HCT116 (cell line): ENCODE measurements around the gene SELPLG. TPM values are rescaled to one million over a fixed set of nuclear protein-coding genes. Genes with fewer than 3 reads are reported as not detected.

Experiments used
- ATAC-seq: fragments of 200-7000 bp; cut with Tn5 transposase; 2 replicates; pipeline ENCODE4 v1.9.1; 2020; ENCODE audit warnings: mild to moderate bottlenecking, moderate library complexity
- BruUV-seq: library from RNA; stranded (reverse); fragments of 400-500 nt; replicated peaks from 2 replicates; lab custom pipeline; 2021; lab: Mats Ljungman, UMichigan
- CTCF ChIA-PET: fragments of 300-600 bp; sonication (Branson Sonifier 250); formaldehyde crosslinking; loops from one replicate; lab custom pipeline; 2021; ENCODE audit warnings: antibody characterized with exemption; lab: Charles Lee
- POLR2A ChIA-PET: fragments of 300-600, 350-600 bp; sonication (Branson Sonifier 250); formaldehyde crosslinking; loops from one replicate; lab custom pipeline; 2021; ENCODE audit warnings: antibody characterized with exemption; lab: Charles Lee
- RAD21 ChIA-PET, 2 experiments: fragments of 300-600 bp; sonication (Branson Sonifier 250); formaldehyde crosslinking; loops; one replicate each; lab custom pipeline; 2023; ENCODE audit warnings: low total read pairs in 2 of 2; ENCODE audit not compliant: uncharacterized antibody in 2 of 2, unreplicated experiment in 2 of 2, low non-redundant PET in 1 of 2; lab: Charles Lee
- DNase-seq: peaks from one replicate; pipeline ENCODE4 v3.0.0-alpha.2; 2010; ENCODE audit warnings: low read depth, low spot score
- H2AFZ ChIP-seq: fragments of 200-600 bp; shearing (Covaris generic), sonication (generic); 2 replicates; pipeline ENCODE4 v1.6.1; 2017; ENCODE audit warnings: low read depth, mixed run types, mixed read lengths, antibody characterized with exemption, low read length; ENCODE audit not compliant: poor library complexity, severe bottlenecking
- H3K27ac ChIP-seq: 2 replicates; pipeline ENCODE4 v1.5.1; 2012; ENCODE audit warnings: low read depth, low read length
- H3K27me3 ChIP-seq: fragments of 200-600 bp; sonication (generic); 2 replicates; pipeline ENCODE4 v1.6.1; 2016; ENCODE audit warnings: mixed run types, low read length, mixed read lengths; ENCODE audit not compliant: insufficient read depth
- H3K36me3 ChIP-seq, 2 experiments: fragments of 200-500 bp in 1 of 2; fragments of 200-600 bp in 1 of 2; sonication (Bioruptor generic) in 1 of 2; sonication (generic) in 1 of 2; 2 replicates each; pipeline versions ENCODE4 v1.5.1 to v1.6.1; 2014 to 2016; ENCODE audit warnings: low read length in 2 of 2, inconsistent platforms in 1 of 2, mixed read lengths in 1 of 2, mixed run types in 1 of 2; ENCODE audit not compliant: insufficient read depth in 2 of 2, control insufficient read depth in 1 of 2
- H3K4me1 ChIP-seq, 2 experiments: fragments of 200-600 bp in 1 of 2; sonication (generic) in 1 of 2; 2 replicates each; pipeline versions ENCODE4 v1.5.1 to v1.6.1; 2012 to 2017; ENCODE audit warnings: low read length in 2 of 2, inconsistent platforms in 1 of 2, mild to moderate bottlenecking in 1 of 2, mixed read lengths in 1 of 2, mixed run types in 1 of 2, moderate library complexity in 1 of 2; ENCODE audit not compliant: insufficient read depth in 2 of 2, control insufficient read depth in 1 of 2
- H3K4me2 ChIP-seq: fragments of 200-600 bp; sonication (generic); 2 replicates; pipeline ENCODE4 v1.6.1; 2017; ENCODE audit warnings: mixed run types, low read length, mixed read lengths
- H3K4me3 ChIP-seq, 2 experiments: fragments of 200-600 bp in 1 of 2; sonication (generic) in 1 of 2; replicated peaks in 1 of 2; 2 replicates each; pipeline ENCODE4 v1.5.1; 2011 to 2016; ENCODE audit warnings: low read length in 2 of 2, control low read depth in 1 of 2, low read depth in 1 of 2, mild to moderate bottlenecking in 1 of 2, mixed read lengths in 1 of 2, mixed run types in 1 of 2
- H3K79me2 ChIP-seq: fragments of 200-600 bp; sonication (generic); 2 replicates; pipeline ENCODE4 v1.6.1; 2017; ENCODE audit warnings: mild to moderate bottlenecking, mixed run types, low read length, moderate library complexity, mixed read lengths; ENCODE audit not compliant: insufficient read depth
- H3K9ac ChIP-seq: fragments of 200-600 bp; sonication (generic); 2 replicates; pipeline ENCODE4 v1.6.1; 2016; ENCODE audit warnings: low read length, mixed read lengths
- H3K9me2 ChIP-seq: fragments of 200-600 bp; sonication (generic), shearing (Covaris generic); 2 replicates; pipeline ENCODE4 v1.6.1; 2017; ENCODE audit warnings: mixed run types, mild to moderate bottlenecking, moderate library complexity; ENCODE audit not compliant: insufficient read depth
- H3K9me3 ChIP-seq, 2 experiments: fragments of 200-500 bp in 1 of 2; fragments of 200-600 bp in 1 of 2; sonication (Bioruptor generic) in 1 of 2; sonication (generic) in 1 of 2; 2 replicates each; pipeline ENCODE4 v1.6.1; 2014 to 2017; ENCODE audit warnings: low read length in 2 of 2, mixed read lengths in 2 of 2, inconsistent platforms in 1 of 2, low read depth in 1 of 2, mild to moderate bottlenecking in 1 of 2, mixed run types in 1 of 2, moderate library complexity in 1 of 2; ENCODE audit not compliant: control insufficient read depth in 1 of 2, insufficient read depth in 1 of 2
- H4K20me1 ChIP-seq: fragments of 200-600 bp; sonication (generic), shearing (Covaris generic); 2 replicates; pipeline ENCODE4 v1.6.1; 2017; ENCODE audit warnings: mixed run types, mild to moderate bottlenecking, moderate library complexity; ENCODE audit not compliant: insufficient read depth
- CBX3 ChIP-seq: IDR thresholded peaks from 2 replicates; pipeline ENCODE4 v1.6.1; 2012; ENCODE audit warnings: low read depth
- CEBPB ChIP-seq: IDR thresholded peaks from 2 replicates; pipeline ENCODE4 v1.6.1; 2012; ENCODE audit warnings: low read depth
- EGR1 ChIP-seq: IDR thresholded peaks from 2 replicates; pipeline ENCODE4 v1.6.1; 2012; ENCODE audit warnings: low read depth
- ELF1 ChIP-seq: IDR thresholded peaks from 2 replicates; pipeline ENCODE4 v1.6.1; 2012; ENCODE audit warnings: low read depth, borderline replicate concordance
- EZH2 ChIP-seq: fragments of 200-600 bp; sonication (generic); IDR thresholded peaks from 2 replicates; pipeline ENCODE4 v1.6.1; 2017; ENCODE audit warnings: antibody characterized with exemption, mixed run types
- EZH2phosphoT487 ChIP-seq: fragments of 200-600 bp; IDR thresholded peaks from 2 replicates; pipeline ENCODE4 v1.6.1; 2018; ENCODE audit warnings: antibody characterized with exemption, borderline replicate concordance
- FOSL1 ChIP-seq: IDR thresholded peaks from 2 replicates; pipeline ENCODE4 v1.6.1; 2012; ENCODE audit warnings: low read depth
- JUND ChIP-seq: IDR thresholded peaks from 2 replicates; pipeline ENCODE4 v1.6.1; 2012
- POLR2AphosphoS5 ChIP-seq: IDR thresholded peaks from 2 replicates; pipeline ENCODE4 v1.6.1; 2011; ENCODE audit warnings: mild to moderate bottlenecking, low read depth, low read length, moderate library complexity
- RAD21 ChIP-seq: IDR thresholded peaks from 2 replicates; pipeline ENCODE4 v1.6.1; 2012; ENCODE audit warnings: low read depth, mild to moderate bottlenecking
- SIN3A ChIP-seq: IDR thresholded peaks from 2 replicates; pipeline ENCODE4 v1.6.1; 2012; ENCODE audit warnings: low read depth
- SRF ChIP-seq: IDR thresholded peaks from 2 replicates; pipeline ENCODE4 v1.6.1; 2012; ENCODE audit warnings: low read depth
- YY1 ChIP-seq: IDR thresholded peaks from 2 replicates; pipeline ENCODE4 v1.6.1; 2011; ENCODE audit warnings: low read length, low read depth, moderate library complexity, mild to moderate bottlenecking; ENCODE audit not compliant: insufficient replicate concordance; ENCODE audit errors: extremely low read depth
- ZFX ChIP-seq: fragments of 450-650 bp; IDR thresholded peaks from 2 replicates; pipeline ENCODE4 v1.6.1; 2017
- ZNF274 ChIP-seq: fragments of 200-500 bp; sonication (Bioruptor generic); IDR thresholded peaks from 2 replicates; pipeline ENCODE4 v1.6.1; 2014; ENCODE audit warnings: mild to moderate bottlenecking, low read depth, low read length, inconsistent platforms
- intact Hi-C: fragments of 100-400 bp; cut with micrococcal nuclease; formaldehyde crosslinking; loops from 2 replicates; pipeline ENCODE4 v1.10.0; 2022
- total RNA-seq: library from RNA; stranded (reverse); gene quantifications from one replicate; pipeline ENCODE4 v1.2.1, GENCODE V29; 2021; ENCODE audit not compliant: unreplicated experiment
- TF ChIP-seq, protein P1 (sequence below): IDR thresholded peaks from 2 replicates; pipeline ENCODE4 v1.6.1; 2012
- TF ChIP-seq, protein P2 (sequence below): IDR thresholded peaks from 2 replicates; pipeline ENCODE4 v1.6.1; 2012; ENCODE audit warnings: low read depth
- TF ChIP-seq, protein P3 (sequence below): IDR thresholded peaks from 2 replicates; pipeline ENCODE4 v1.6.1; 2012
- TF ChIP-seq, protein P4 (sequence below), 3 experiments: fragments of 200-600 bp in 1 of 3; sonication (generic) in 1 of 3; IDR thresholded peaks in 2 of 3; conservative IDR thresholded peaks in 1 of 3; 2 replicates each; pipeline ENCODE4 v1.5.1; 2012 to 2017; ENCODE audit warnings: low read depth in 2 of 3, low read length in 2 of 3, antibody characterized with exemption in 1 of 3, borderline replicate concordance in 1 of 3, control low read depth in 1 of 3, mild to moderate bottlenecking in 1 of 3, mixed read lengths in 1 of 3, mixed run types in 1 of 3, moderate library complexity in 1 of 3; ENCODE audit not compliant: insufficient read depth in 1 of 3

Gene SELPLG
- total RNA-seq, 1 experiment from 2014 or later, result 1.2 TPM

DNA sequence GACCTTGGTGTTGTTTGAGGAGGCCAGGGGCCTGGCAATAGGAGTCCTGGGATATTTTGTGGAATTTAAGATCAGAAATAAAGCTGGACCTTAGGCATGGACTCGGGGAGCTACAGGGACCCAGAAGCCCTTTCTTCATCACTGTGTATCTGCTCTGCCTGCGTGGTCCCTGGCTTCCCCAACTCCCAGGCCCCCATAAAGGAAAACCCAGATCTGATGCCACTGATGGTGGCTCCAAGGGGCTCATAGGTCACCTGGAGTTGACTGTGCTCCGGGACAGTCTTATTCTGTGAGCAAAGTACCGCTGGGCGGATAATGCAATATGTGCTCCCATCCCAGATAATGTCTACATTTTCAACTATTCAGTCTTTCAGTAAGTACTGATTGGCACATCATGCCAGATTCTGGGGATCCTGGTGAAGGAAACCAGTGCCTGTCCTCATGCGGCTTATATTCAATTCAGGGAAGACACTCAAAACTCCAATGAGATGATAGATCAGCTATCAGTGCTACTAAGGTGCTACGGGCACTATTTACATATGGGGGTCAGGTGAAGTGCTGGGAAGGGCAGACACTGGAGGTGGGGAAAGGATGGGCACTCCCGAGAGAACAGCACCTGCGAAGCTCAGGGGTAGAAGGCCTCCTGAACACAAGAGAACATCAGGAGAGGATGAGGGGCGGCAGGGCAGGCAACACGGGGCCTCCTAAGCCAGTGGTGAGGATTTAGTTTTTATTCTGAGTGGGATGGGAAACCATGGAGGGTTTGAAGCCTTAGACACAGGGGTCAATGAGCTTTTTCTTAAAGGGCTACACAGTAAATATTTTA, 5.5 kb upstream of the SELPLG start (continued):
- no peak for TF ChIP-seq ELF1
- TF ChIP-seq, protein P1, sequence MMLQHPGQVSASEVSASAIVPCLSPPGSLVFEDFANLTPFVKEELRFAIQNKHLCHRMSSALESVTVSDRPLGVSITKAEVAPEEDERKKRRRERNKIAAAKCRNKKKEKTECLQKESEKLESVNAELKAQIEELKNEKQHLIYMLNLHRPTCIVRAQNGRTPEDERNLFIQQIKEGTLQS, result no peak

GRCh38 chr12:108638141-108638827, 4.6 kb upstream of the SELPLG start:
- H4K20me1 ChIP-seq, result no peaks in the 10 kb centered on the region
- no peaks in the 10 kb centered on the region for H3K36me3 ChIP-seq
- no peak overlapping the region for H2AFZ ChIP-seq
- no peaks in the 10 kb centered on the region for H3K27me3 ChIP-seq
- no peak overlapping the region for H3K4me3 ChIP-seq
- H3K9me3 ChIP-seq, result no peaks in the 10 kb centered on the region
- no peak overlapping the region for H3K9ac ChIP-seq
- H3K79me2 ChIP-seq, result no peaks in the 10 kb centered on the region
- ChIA-PET CTCF (no interaction called here), RAD21 (no interaction called here), POLR2A (no interaction called here)
- no peaks in the 10 kb centered on the region for H3K9me2 ChIP-seq
- H3K27ac ChIP-seq, result no peak overlapping the region
- peaks cover 30 to 49% of the 10 kb centered on the region in 2 experiments for H3K4me1 ChIP-seq
- ATAC-seq, result no peak
- H3K4me2 ChIP-seq, result no peak overlapping the region
- no TSS peak for BruUV-seq
- intact Hi-C loops, result no loop called here
- no peak for DNase-seq
- TF ChIP-seq POLR2AphosphoS5 (no peak), ZNF274 (no peak), EZH2phosphoT487 (no peak), FOSL1 (no peak), ZFX (no peak), JUND (no peak), EZH2 (no peak), RAD21 (no peak), CBX3 (no peak), SRF (no peak), ELF1 (no peak), EGR1 (no peak), SIN3A (no peak), YY1 (no peak), CEBPB (no peak)
- TF ChIP-seq, protein P1, result no peak
- TF ChIP-seq, protein P2, sequence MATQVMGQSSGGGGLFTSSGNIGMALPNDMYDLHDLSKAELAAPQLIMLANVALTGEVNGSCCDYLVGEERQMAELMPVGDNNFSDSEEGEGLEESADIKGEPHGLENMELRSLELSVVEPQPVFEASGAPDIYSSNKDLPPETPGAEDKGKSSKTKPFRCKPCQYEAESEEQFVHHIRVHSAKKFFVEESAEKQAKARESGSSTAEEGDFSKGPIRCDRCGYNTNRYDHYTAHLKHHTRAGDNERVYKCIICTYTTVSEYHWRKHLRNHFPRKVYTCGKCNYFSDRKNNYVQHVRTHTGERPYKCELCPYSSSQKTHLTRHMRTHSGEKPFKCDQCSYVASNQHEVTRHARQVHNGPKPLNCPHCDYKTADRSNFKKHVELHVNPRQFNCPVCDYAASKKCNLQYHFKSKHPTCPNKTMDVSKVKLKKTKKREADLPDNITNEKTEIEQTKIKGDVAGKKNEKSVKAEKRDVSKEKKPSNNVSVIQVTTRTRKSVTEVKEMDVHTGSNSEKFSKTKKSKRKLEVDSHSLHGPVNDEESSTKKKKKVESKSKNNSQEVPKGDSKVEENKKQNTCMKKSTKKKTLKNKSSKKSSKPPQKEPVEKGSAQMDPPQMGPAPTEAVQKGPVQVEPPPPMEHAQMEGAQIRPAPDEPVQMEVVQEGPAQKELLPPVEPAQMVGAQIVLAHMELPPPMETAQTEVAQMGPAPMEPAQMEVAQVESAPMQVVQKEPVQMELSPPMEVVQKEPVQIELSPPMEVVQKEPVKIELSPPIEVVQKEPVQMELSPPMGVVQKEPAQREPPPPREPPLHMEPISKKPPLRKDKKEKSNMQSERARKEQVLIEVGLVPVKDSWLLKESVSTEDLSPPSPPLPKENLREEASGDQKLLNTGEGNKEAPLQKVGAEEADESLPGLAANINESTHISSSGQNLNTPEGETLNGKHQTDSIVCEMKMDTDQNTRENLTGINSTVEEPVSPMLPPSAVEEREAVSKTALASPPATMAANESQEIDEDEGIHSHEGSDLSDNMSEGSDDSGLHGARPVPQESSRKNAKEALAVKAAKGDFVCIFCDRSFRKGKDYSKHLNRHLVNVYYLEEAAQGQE, result no peak
- TF ChIP-seq, protein P3, sequence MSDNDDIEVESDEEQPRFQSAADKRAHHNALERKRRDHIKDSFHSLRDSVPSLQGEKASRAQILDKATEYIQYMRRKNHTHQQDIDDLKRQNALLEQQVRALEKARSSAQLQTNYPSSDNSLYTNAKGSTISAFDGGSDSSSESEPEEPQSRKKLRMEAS, result no peak
- TF ChIP-seq, protein P4, sequence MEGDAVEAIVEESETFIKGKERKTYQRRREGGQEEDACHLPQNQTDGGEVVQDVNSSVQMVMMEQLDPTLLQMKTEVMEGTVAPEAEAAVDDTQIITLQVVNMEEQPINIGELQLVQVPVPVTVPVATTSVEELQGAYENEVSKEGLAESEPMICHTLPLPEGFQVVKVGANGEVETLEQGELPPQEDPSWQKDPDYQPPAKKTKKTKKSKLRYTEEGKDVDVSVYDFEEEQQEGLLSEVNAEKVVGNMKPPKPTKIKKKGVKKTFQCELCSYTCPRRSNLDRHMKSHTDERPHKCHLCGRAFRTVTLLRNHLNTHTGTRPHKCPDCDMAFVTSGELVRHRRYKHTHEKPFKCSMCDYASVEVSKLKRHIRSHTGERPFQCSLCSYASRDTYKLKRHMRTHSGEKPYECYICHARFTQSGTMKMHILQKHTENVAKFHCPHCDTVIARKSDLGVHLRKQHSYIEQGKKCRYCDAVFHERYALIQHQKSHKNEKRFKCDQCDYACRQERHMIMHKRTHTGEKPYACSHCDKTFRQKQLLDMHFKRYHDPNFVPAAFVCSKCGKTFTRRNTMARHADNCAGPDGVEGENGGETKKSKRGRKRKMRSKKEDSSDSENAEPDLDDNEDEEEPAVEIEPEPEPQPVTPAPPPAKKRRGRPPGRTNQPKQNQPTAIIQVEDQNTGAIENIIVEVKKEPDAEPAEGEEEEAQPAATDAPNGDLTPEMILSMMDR (IDR thresholded peaks at IDR 0.05 in 2 of 3, conservative IDR thresholded peaks at IDR 0.05 in 1 of 3; ENCODE audit: borderline replicate concordance in 1 of 3, insufficient read depth in 1 of 3, low read depth in 2 of 3, low read length in 2 of 3), result no peak
